HCT116 (cell line): ENCODE results near the gene FAM171A1. TPM values are rescaled to one million over a fixed set of nuclear protein-coding genes. Genes with fewer than 3 reads are reported as not detected.

Source experiments
- ATAC-seq: fragments of 200-7000 bp; cut with Tn5 transposase; 2 replicates; pipeline ENCODE4 v1.9.1; 2020; ENCODE audit warnings: mild to moderate bottlenecking, moderate library complexity
- BruUV-seq: library from RNA; stranded (reverse); fragments of 400-500 nt; replicated peaks from 2 replicates; lab custom pipeline; 2021; lab: Mats Ljungman, UMichigan
- CTCF ChIA-PET: fragments of 300-600 bp; sonication (Branson Sonifier 250); formaldehyde crosslinking; loops from one replicate; lab custom pipeline; 2021; ENCODE audit warnings: antibody characterized with exemption; lab: Charles Lee
- POLR2A ChIA-PET: fragments of 300-600, 350-600 bp; sonication (Branson Sonifier 250); formaldehyde crosslinking; loops from one replicate; lab custom pipeline; 2021; ENCODE audit warnings: antibody characterized with exemption; lab: Charles Lee
- RAD21 ChIA-PET, 2 experiments: fragments of 300-600 bp; sonication (Branson Sonifier 250); formaldehyde crosslinking; loops; one replicate each; lab custom pipeline; 2023; ENCODE audit warnings: low total read pairs in 2 of 2; ENCODE audit not compliant: uncharacterized antibody in 2 of 2, unreplicated experiment in 2 of 2, low non-redundant PET in 1 of 2; lab: Charles Lee
- DNase-seq: peaks from one replicate; pipeline ENCODE4 v3.0.0-alpha.2; 2010; ENCODE audit warnings: low read depth, low spot score
- H2AFZ ChIP-seq: fragments of 200-600 bp; shearing (Covaris generic), sonication (generic); 2 replicates; pipeline ENCODE4 v1.6.1; 2017; ENCODE audit warnings: low read depth, mixed run types, mixed read lengths, antibody characterized with exemption, low read length; ENCODE audit not compliant: poor library complexity, severe bottlenecking
- H3K27ac ChIP-seq: 2 replicates; pipeline ENCODE4 v1.5.1; 2012; ENCODE audit warnings: low read depth, low read length
- H3K27me3 ChIP-seq: fragments of 200-600 bp; sonication (generic); 2 replicates; pipeline ENCODE4 v1.6.1; 2016; ENCODE audit warnings: mixed run types, low read length, mixed read lengths; ENCODE audit not compliant: insufficient read depth
- H3K36me3 ChIP-seq, 2 experiments: fragments of 200-500 bp in 1 of 2; fragments of 200-600 bp in 1 of 2; sonication (Bioruptor generic) in 1 of 2; sonication (generic) in 1 of 2; 2 replicates each; pipeline versions ENCODE4 v1.5.1 to v1.6.1; 2014 to 2016; ENCODE audit warnings: low read length in 2 of 2, inconsistent platforms in 1 of 2, mixed read lengths in 1 of 2, mixed run types in 1 of 2; ENCODE audit not compliant: insufficient read depth in 2 of 2, control insufficient read depth in 1 of 2
- H3K4me1 ChIP-seq, 2 experiments: fragments of 200-600 bp in 1 of 2; sonication (generic) in 1 of 2; 2 replicates each; pipeline versions ENCODE4 v1.5.1 to v1.6.1; 2012 to 2017; ENCODE audit warnings: low read length in 2 of 2, inconsistent platforms in 1 of 2, mild to moderate bottlenecking in 1 of 2, mixed read lengths in 1 of 2, mixed run types in 1 of 2, moderate library complexity in 1 of 2; ENCODE audit not compliant: insufficient read depth in 2 of 2, control insufficient read depth in 1 of 2
- H3K4me2 ChIP-seq: fragments of 200-600 bp; sonication (generic); 2 replicates; pipeline ENCODE4 v1.6.1; 2017; ENCODE audit warnings: mixed run types, low read length, mixed read lengths
- H3K4me3 ChIP-seq, 2 experiments: fragments of 200-600 bp in 1 of 2; sonication (generic) in 1 of 2; replicated peaks in 1 of 2; 2 replicates each; pipeline ENCODE4 v1.5.1; 2011 to 2016; ENCODE audit warnings: low read length in 2 of 2, control low read depth in 1 of 2, low read depth in 1 of 2, mild to moderate bottlenecking in 1 of 2, mixed read lengths in 1 of 2, mixed run types in 1 of 2
- H3K79me2 ChIP-seq: fragments of 200-600 bp; sonication (generic); 2 replicates; pipeline ENCODE4 v1.6.1; 2017; ENCODE audit warnings: mild to moderate bottlenecking, mixed run types, low read length, moderate library complexity, mixed read lengths; ENCODE audit not compliant: insufficient read depth
- H3K9ac ChIP-seq: fragments of 200-600 bp; sonication (generic); 2 replicates; pipeline ENCODE4 v1.6.1; 2016; ENCODE audit warnings: low read length, mixed read lengths
- H3K9me2 ChIP-seq: fragments of 200-600 bp; sonication (generic), shearing (Covaris generic); 2 replicates; pipeline ENCODE4 v1.6.1; 2017; ENCODE audit warnings: mixed run types, mild to moderate bottlenecking, moderate library complexity; ENCODE audit not compliant: insufficient read depth
- H3K9me3 ChIP-seq, 2 experiments: fragments of 200-500 bp in 1 of 2; fragments of 200-600 bp in 1 of 2; sonication (Bioruptor generic) in 1 of 2; sonication (generic) in 1 of 2; 2 replicates each; pipeline ENCODE4 v1.6.1; 2014 to 2017; ENCODE audit warnings: low read length in 2 of 2, mixed read lengths in 2 of 2, inconsistent platforms in 1 of 2, low read depth in 1 of 2, mild to moderate bottlenecking in 1 of 2, mixed run types in 1 of 2, moderate library complexity in 1 of 2; ENCODE audit not compliant: control insufficient read depth in 1 of 2, insufficient read depth in 1 of 2
- H4K20me1 ChIP-seq: fragments of 200-600 bp; sonication (generic), shearing (Covaris generic); 2 replicates; pipeline ENCODE4 v1.6.1; 2017; ENCODE audit warnings: mixed run types, mild to moderate bottlenecking, moderate library complexity; ENCODE audit not compliant: insufficient read depth
- CBX3 ChIP-seq: IDR thresholded peaks from 2 replicates; pipeline ENCODE4 v1.6.1; 2012; ENCODE audit warnings: low read depth
- CEBPB ChIP-seq: IDR thresholded peaks from 2 replicates; pipeline ENCODE4 v1.6.1; 2012; ENCODE audit warnings: low read depth
- EGR1 ChIP-seq: IDR thresholded peaks from 2 replicates; pipeline ENCODE4 v1.6.1; 2012; ENCODE audit warnings: low read depth
- ELF1 ChIP-seq: IDR thresholded peaks from 2 replicates; pipeline ENCODE4 v1.6.1; 2012; ENCODE audit warnings: low read depth, borderline replicate concordance
- EZH2 ChIP-seq: fragments of 200-600 bp; sonication (generic); IDR thresholded peaks from 2 replicates; pipeline ENCODE4 v1.6.1; 2017; ENCODE audit warnings: antibody characterized with exemption, mixed run types
- EZH2phosphoT487 ChIP-seq: fragments of 200-600 bp; IDR thresholded peaks from 2 replicates; pipeline ENCODE4 v1.6.1; 2018; ENCODE audit warnings: antibody characterized with exemption, borderline replicate concordance
- FOSL1 ChIP-seq: IDR thresholded peaks from 2 replicates; pipeline ENCODE4 v1.6.1; 2012; ENCODE audit warnings: low read depth
- JUND ChIP-seq: IDR thresholded peaks from 2 replicates; pipeline ENCODE4 v1.6.1; 2012
- POLR2A ChIP-seq: IDR thresholded peaks from 2 replicates; pipeline ENCODE4 v1.7.0; 2011; ENCODE audit warnings: borderline replicate concordance; ENCODE audit not compliant: insufficient read depth, insufficient read length; ENCODE audit errors: extremely low read depth
- POLR2AphosphoS5 ChIP-seq: IDR thresholded peaks from 2 replicates; pipeline ENCODE4 v1.6.1; 2011; ENCODE audit warnings: mild to moderate bottlenecking, low read depth, low read length, moderate library complexity
- SIN3A ChIP-seq: IDR thresholded peaks from 2 replicates; pipeline ENCODE4 v1.6.1; 2012; ENCODE audit warnings: low read depth
- SP1 ChIP-seq: IDR thresholded peaks from 2 replicates; pipeline ENCODE4 v1.6.1; 2012; ENCODE audit warnings: low read depth
- TCF7L2 ChIP-seq: IDR thresholded peaks from 2 replicates; pipeline ENCODE4 v1.7.0; 2011; ENCODE audit warnings: borderline replicate concordance, inconsistent platforms; ENCODE audit not compliant: insufficient read depth, insufficient read length; ENCODE audit errors: extremely low read depth
- YY1 ChIP-seq: IDR thresholded peaks from 2 replicates; pipeline ENCODE4 v1.6.1; 2011; ENCODE audit warnings: low read length, low read depth, moderate library complexity, mild to moderate bottlenecking; ENCODE audit not compliant: insufficient replicate concordance; ENCODE audit errors: extremely low read depth
- ZFX ChIP-seq: fragments of 450-650 bp; IDR thresholded peaks from 2 replicates; pipeline ENCODE4 v1.6.1; 2017
- intact Hi-C: fragments of 100-400 bp; cut with micrococcal nuclease; formaldehyde crosslinking; loops from 2 replicates; pipeline ENCODE4 v1.10.0; 2022
- total RNA-seq: library from RNA; stranded (reverse); gene quantifications from one replicate; pipeline ENCODE4 v1.2.1, GENCODE V29; 2021; ENCODE audit not compliant: unreplicated experiment
- TF ChIP-seq, protein P1 (sequence below): IDR thresholded peaks from 2 replicates; pipeline ENCODE4 v1.6.1; 2012
- TF ChIP-seq, protein P2 (sequence below): IDR thresholded peaks from 2 replicates; pipeline ENCODE4 v1.6.1; 2012
- TF ChIP-seq, protein P3 (sequence below): IDR thresholded peaks from 2 replicates; pipeline ENCODE4 v1.6.1; 2011; ENCODE audit warnings: mild to moderate bottlenecking, low read length, moderate library complexity; ENCODE audit not compliant: insufficient replicate concordance; ENCODE audit errors: extremely low read depth

Gene FAM171A1
- total RNA-seq, 1 experiment from 2014 or later = 32.5 TPM

DNA sequence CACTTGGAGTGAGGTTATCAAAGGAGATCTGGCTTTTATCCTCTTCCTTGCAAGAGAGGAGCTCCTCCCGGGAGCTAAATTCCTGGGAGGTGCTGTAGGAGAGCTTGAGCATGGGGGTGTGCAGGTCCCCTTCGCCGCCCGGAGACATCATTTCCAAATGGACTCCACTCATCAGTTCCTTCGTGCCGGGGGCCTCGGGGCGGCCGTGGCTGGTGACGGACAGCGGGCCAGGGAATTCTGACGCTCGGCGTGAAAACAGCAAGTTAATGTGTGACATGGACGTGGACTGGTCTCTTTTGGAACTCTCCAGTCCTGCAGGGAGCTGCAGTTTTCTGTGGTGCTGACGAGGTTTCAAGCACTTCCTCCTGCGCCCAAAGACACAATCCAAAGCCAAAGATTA, 156.9 kb downstream of the FAM171A1 start:
- Histone ChIP-seq H3K9me2 (no peaks in the 10 kb centered on the region), H3K27me3 (no peaks in the 10 kb centered on the region), H3K27ac (no peak overlapping the region), H3K9me3 (no peaks in the 10 kb centered on the region), H3K4me2 (no peak overlapping the region), H3K9ac (no peak overlapping the region), H3K4me3 (no peak overlapping the region), H2AFZ (no peak overlapping the region), H4K20me1 (no peaks in the 10 kb centered on the region), H3K4me1 (peaks cover 24 to 34% of the 10 kb centered on the region in 2 experiments), H3K36me3 (0 out of 4 replicates have a peak, but pooled peaks cover 0 to 2% of the 10 kb centered on the region in 2 experiments), H3K79me2 (no peaks in the 10 kb centered on the region)
- intact Hi-C loops = no loop called here
- no peak for DNase-seq
- BruUV-seq = no TSS peak
- ChIA-PET POLR2A (no interaction called here), CTCF (no interaction called here), RAD21 (no interaction called here)
- TF ChIP-seq CBX3 (no peak), FOSL1 (no peak), JUND (no peak), POLR2AphosphoS5 (no peak), EZH2phosphoT487 (no peak), YY1 (no peak), POLR2A (no peak), CEBPB (no peak), SP1 (no peak), SIN3A (no peak), EGR1 (no peak), EZH2 (no peak)
- TF ChIP-seq, protein P1, sequence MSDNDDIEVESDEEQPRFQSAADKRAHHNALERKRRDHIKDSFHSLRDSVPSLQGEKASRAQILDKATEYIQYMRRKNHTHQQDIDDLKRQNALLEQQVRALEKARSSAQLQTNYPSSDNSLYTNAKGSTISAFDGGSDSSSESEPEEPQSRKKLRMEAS = no peak
- TF ChIP-seq, protein P2, sequence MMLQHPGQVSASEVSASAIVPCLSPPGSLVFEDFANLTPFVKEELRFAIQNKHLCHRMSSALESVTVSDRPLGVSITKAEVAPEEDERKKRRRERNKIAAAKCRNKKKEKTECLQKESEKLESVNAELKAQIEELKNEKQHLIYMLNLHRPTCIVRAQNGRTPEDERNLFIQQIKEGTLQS = no peak
- no peak for ATAC-seq

DNA sequence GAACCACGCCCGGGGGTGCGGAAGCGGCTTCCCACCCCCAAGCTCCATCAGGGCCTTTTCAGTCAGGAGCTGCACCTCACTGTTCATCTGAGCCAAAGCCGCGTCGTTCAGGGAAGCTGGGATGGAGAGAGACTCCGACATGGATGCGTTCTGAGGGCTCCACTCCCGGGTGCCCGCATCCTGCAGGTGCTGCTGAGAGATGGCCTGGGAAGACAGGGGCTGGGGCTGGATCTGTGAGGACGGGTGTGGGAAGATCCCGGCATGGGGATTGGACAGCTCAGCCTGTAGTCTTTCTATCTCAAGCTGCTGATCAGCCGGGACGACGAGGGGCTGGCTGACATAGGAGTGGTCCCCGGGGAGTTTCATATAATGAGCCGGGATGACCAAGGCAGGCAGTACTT, 157.6 kb downstream of the FAM171A1 start:
- no peak overlapping the region for H3K9ac ChIP-seq
- ChIA-PET POLR2A (no interaction called here), RAD21 (no interaction called here), CTCF (no interaction called here)
- no peak overlapping the region for H3K27ac ChIP-seq
- H3K9me2 ChIP-seq = no peaks in the 10 kb centered on the region
- H3K79me2 ChIP-seq = no peaks in the 10 kb centered on the region
- ATAC-seq = no peak
- no peaks in the 10 kb centered on the region for H3K9me3 ChIP-seq
- no peak overlapping the region for H3K4me3 ChIP-seq
- 0 out of 4 replicates have a peak, but pooled peaks cover 0 to 2% of the 10 kb centered on the region in 2 experiments for H3K36me3 ChIP-seq
- no peak overlapping the region for H2AFZ ChIP-seq
- H3K4me1 ChIP-seq = peaks cover 24 to 36% of the 10 kb centered on the region in 2 experiments
- DNase-seq = no peak
- intact Hi-C loops = no loop called here
- H3K27me3 ChIP-seq = no peaks in the 10 kb centered on the region
- BruUV-seq = no TSS peak
- H4K20me1 ChIP-seq = no peaks in the 10 kb centered on the region
- H3K4me2 ChIP-seq = no peak overlapping the region
- TF ChIP-seq ZFX = no peak
- no peak for TF ChIP-seq TCF7L2
- TF ChIP-seq POLR2AphosphoS5 = no peak
- TF ChIP-seq EZH2phosphoT487 = no peak
- no peak for TF ChIP-seq POLR2A
- TF ChIP-seq CBX3 = no peak
- TF ChIP-seq, protein P3, sequence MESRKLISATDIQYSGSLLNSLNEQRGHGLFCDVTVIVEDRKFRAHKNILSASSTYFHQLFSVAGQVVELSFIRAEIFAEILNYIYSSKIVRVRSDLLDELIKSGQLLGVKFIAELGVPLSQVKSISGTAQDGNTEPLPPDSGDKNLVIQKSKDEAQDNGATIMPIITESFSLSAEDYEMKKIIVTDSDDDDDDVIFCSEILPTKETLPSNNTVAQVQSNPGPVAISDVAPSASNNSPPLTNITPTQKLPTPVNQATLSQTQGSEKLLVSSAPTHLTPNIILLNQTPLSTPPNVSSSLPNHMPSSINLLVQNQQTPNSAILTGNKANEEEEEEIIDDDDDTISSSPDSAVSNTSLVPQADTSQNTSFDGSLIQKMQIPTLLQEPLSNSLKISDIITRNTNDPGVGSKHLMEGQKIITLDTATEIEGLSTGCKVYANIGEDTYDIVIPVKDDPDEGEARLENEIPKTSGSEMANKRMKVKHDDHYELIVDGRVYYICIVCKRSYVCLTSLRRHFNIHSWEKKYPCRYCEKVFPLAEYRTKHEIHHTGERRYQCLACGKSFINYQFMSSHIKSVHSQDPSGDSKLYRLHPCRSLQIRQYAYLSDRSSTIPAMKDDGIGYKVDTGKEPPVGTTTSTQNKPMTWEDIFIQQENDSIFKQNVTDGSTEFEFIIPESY = no peak
- TF ChIP-seq ELF1 = no peak
- no peak for TF ChIP-seq SP1
- TF ChIP-seq, protein P1 = no peak
